ENCODE results near the gene FKBP7. TPM values are rescaled to one million over a fixed set of nuclear protein-coding genes. Genes with fewer than 3 reads are reported as not detected.

The FKBP7 gene
- total and polyA plus RNA-seq, 2 donors from 2014 or later: 8.2 to 10.8 TPM

DNA sequence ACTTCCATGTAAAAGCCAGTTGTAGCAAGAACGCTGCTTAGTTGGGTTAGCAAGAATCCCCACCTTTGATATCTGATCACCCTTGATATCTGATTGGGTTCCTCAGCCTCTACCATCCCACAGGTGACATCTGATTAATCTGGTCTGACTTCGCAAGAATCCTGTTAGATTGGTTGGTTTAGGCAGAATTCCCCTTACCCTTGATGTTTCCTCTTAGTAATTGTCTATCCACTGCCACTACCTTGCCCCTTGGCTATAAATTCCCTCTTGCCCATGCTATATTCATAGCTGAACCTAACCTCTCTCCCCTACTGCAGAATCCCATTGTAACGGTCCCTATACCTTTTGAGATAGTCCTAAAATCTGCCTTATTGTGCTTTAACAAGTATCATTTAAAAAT is 60.5 kb downstream of the FKBP7 start:
- Histone ChIP-seq H3K4me1 (ENCODE audit: control insufficient read depth in 2 of 3, insufficient read depth in 2 of 3, low read depth in 1 of 3, low read length in 3 of 3) (peaks cover 0 to 5% (median 0%) of the 10 kb centered on the region in 3 donors), H3K9me3 (ENCODE audit: control insufficient read depth in 2 of 3, insufficient read depth in 1 of 3, low read length in 3 of 3) (no peaks in the 10 kb centered on the region), H3K9ac (ENCODE audit: low read length in 3 of 3) (no peak overlapping the region), H3K27ac (ENCODE audit: low read depth in 2 of 2, low read length in 2 of 2) (no peak overlapping the region), H3K27me3 (ENCODE audit: control insufficient read depth, insufficient read depth, low read length) (no peaks in the 10 kb centered on the region), H3K36me3 (ENCODE audit: control insufficient read depth in 2 of 3, insufficient read depth in 3 of 3, low read length in 3 of 3) (no peaks in the 10 kb centered on the region), H3K4me3 (ENCODE audit: low read length in 3 of 3) (no peak overlapping the region)
- TF ChIP-seq, protein P1, sequence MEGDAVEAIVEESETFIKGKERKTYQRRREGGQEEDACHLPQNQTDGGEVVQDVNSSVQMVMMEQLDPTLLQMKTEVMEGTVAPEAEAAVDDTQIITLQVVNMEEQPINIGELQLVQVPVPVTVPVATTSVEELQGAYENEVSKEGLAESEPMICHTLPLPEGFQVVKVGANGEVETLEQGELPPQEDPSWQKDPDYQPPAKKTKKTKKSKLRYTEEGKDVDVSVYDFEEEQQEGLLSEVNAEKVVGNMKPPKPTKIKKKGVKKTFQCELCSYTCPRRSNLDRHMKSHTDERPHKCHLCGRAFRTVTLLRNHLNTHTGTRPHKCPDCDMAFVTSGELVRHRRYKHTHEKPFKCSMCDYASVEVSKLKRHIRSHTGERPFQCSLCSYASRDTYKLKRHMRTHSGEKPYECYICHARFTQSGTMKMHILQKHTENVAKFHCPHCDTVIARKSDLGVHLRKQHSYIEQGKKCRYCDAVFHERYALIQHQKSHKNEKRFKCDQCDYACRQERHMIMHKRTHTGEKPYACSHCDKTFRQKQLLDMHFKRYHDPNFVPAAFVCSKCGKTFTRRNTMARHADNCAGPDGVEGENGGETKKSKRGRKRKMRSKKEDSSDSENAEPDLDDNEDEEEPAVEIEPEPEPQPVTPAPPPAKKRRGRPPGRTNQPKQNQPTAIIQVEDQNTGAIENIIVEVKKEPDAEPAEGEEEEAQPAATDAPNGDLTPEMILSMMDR (IDR thresholded peaks at IDR 0.05; ENCODE audit: borderline replicate concordance, extremely low read depth, insufficient read depth): no peak
- intact Hi-C loops (cut with DNase I): no loop called here
- DNase-seq: no peak
- FAIRE-seq: no peak

GRCh38 chr2:178415979-178416378 is 62.4 kb downstream of the FKBP7 start:
- peaks cover 0 to 5% (median 0%) of the 10 kb centered on the region in 3 donors for H3K4me1 ChIP-seq (ENCODE audit: control insufficient read depth in 2 of 3, insufficient read depth in 2 of 3, low read depth in 1 of 3, low read length in 3 of 3)
- no peaks in the 10 kb centered on the region for H3K27me3 ChIP-seq (ENCODE audit: control insufficient read depth, insufficient read depth, low read length)
- H3K9ac ChIP-seq (ENCODE audit: low read length in 3 of 3): peak overlapping the region in 1 of 3 donors; percentile 6
- FAIRE-seq: no peak
- TF ChIP-seq, protein P1 (IDR thresholded peaks at IDR 0.05; ENCODE audit: borderline replicate concordance, extremely low read depth, insufficient read depth): no peak
- H3K36me3 ChIP-seq (ENCODE audit: control insufficient read depth in 2 of 3, insufficient read depth in 3 of 3, low read length in 3 of 3): no peaks in the 10 kb centered on the region
- no peaks in the 10 kb centered on the region for H3K9me3 ChIP-seq (ENCODE audit: control insufficient read depth in 2 of 3, insufficient read depth in 1 of 3, low read length in 3 of 3)
- H3K27ac ChIP-seq (ENCODE audit: low read depth in 2 of 2, low read length in 2 of 2): no peak overlapping the region
- no peak overlapping the region for H3K4me3 ChIP-seq (ENCODE audit: low read length in 3 of 3)
- intact Hi-C loops (cut with DNase I): no loop called here
- no peak for DNase-seq

GRCh38 chr2:178414266-178415247 is 63.8 kb downstream of the FKBP7 start:
- Histone ChIP-seq H3K9me3 (ENCODE audit: control insufficient read depth in 2 of 3, insufficient read depth in 1 of 3, low read length in 3 of 3) (no peaks in the 10 kb centered on the region), H3K4me3 (ENCODE audit: low read length in 3 of 3) (peak overlapping the region; percentile 67 to 86 (median 79)), H3K36me3 (ENCODE audit: control insufficient read depth in 2 of 3, insufficient read depth in 3 of 3, low read length in 3 of 3) (no peaks in the 10 kb centered on the region), H3K4me1 (ENCODE audit: control insufficient read depth in 2 of 3, insufficient read depth in 2 of 3, low read depth in 1 of 3, low read length in 3 of 3) (peaks cover 0 to 5% (median 0%) of the 10 kb centered on the region in 3 donors), H3K9ac (ENCODE audit: low read length in 3 of 3) (peak overlapping the region; percentile 26 to 63 (median 47)), H3K27me3 (ENCODE audit: control insufficient read depth, insufficient read depth, low read length) (no peaks in the 10 kb centered on the region), H3K27ac (ENCODE audit: low read depth in 2 of 2, low read length in 2 of 2) (peak overlapping the region in 1 of 2 donors; percentile 76)
- FAIRE-seq: peak; percentile 62
- intact Hi-C loops (cut with DNase I): no loop called here
- TF ChIP-seq, protein P1 (IDR thresholded peaks at IDR 0.05; ENCODE audit: borderline replicate concordance, extremely low read depth, insufficient read depth): peak; percentile 87
- peak; percentile 93 to 97 (median 94) for DNase-seq

Other genes with a start within 250 kb of the FKBP7 start
- 43.0 TPM for gene PRKRA, start 27.4 kb downstream of the FKBP7 start, total RNA-seq
- gene PRKRA, start 27.4 kb downstream of the FKBP7 start, polyA plus RNA-seq (ENCODE audit: insufficient read depth, low read depth, low replicate concordance): 42.6 TPM
- 4.3 TPM for gene PJVK, start 27.2 kb downstream of the FKBP7 start, total RNA-seq
- 6.2 TPM for gene PJVK, start 27.2 kb downstream of the FKBP7 start, polyA plus RNA-seq (ENCODE audit: insufficient read depth, low read depth, low replicate concordance)
- gene PLEKHA3, start 1.9 kb upstream of the FKBP7 start, total RNA-seq: 34.2 TPM
- gene PLEKHA3, start 1.9 kb upstream of the FKBP7 start, polyA plus RNA-seq (ENCODE audit: insufficient read depth, low read depth, low replicate concordance): 9.4 TPM

Data from kidney (tissue), 14 donors.